ENCODE measurements around the gene MDH2.
"Not testable (repeated sequence)": the region's sequence is repeated elsewhere in the genome, so short reads cannot be mapped to it uniquely, and the experiment has no call there.

Gene MDH2

DNA sequence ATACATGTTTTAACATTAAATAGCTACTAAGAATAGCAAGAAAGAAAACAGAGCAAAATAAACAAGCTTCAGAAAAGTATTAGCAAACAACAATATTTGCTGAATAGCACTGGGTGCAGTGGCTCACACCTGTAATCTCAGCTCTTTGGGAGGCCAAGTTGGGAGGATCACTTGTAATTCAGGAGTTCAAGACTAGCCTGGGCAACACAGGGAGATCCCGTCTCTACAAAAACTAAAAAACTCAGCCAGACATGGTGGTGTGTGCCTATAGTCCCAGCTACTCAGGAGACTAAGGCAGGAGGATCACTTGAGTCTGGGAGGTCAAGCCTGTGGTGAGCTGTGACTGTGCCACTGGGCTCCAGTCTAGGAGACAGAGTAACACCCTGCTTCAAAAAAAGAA is 66.8 kb downstream of the MDH2 start:
- not testable (repeated sequence) for DNase-seq

All from RPMI8226 (cell line).